ENCODE data around the gene CENPL.
"Not testable (repeated sequence)": the region's sequence is repeated elsewhere in the genome, so short reads cannot be mapped to it uniquely, and the experiment has no call there.

The CENPL gene, protein sequence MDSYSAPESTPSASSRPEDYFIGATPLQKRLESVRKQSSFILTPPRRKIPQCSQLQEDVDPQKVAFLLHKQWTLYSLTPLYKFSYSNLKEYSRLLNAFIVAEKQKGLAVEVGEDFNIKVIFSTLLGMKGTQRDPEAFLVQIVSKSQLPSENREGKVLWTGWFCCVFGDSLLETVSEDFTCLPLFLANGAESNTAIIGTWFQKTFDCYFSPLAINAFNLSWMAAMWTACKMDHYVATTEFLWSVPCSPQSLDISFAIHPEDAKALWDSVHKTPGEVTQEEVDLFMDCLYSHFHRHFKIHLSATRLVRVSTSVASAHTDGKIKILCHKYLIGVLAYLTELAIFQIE

DNA sequence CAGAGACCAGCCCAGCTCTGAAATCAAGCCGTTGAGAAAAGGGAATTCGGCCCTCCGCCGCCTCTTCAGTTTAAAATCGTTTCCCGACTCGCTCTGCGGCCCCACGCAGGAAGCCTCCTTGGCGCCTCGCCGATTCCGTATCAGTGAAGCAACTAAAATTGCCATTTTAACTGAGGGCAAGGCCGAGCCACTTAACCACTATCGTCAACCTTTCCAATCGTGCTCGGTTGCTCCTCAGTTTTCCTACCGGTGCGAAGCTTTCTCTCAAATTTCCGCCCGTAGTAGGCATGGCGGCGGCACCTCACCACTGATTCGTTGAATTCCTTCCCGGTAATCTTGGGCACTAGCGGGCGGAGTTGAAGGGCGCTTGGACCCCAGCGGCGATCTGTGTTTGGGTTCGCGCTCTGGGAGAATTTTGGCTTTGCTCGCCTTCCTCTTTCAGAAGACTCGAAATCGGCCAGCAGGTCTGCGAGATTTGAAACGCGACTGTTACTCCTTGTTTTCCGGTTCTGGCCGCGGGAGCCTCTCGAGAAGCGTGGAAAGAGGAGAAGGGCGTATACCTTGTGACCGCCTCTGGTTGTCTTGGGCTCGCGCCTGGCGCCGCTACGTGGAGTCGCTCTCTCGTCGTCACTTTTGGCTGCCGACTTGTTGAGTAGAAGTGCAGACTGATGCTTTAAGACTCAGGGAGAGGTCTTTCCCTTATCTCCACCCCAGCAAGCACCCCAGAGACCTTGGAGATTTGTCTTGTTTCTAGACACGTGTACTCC is at the start of gene CENPL, which contains the start of gene DARS2:
Gene CENPL, minus strand, starts transcription at position 569 of the 767 bp plus-strand sequence. CDS start 13,584 bp downstream, outside the sequence.
Gene DARS2, plus strand, starts transcription at position 359 of the 767 bp plus-strand sequence. CDS start 557 bp downstream, outside the sequence.
- DNase-seq (ENCODE audit: low spot score), result peak; percentile 60

DNA sequence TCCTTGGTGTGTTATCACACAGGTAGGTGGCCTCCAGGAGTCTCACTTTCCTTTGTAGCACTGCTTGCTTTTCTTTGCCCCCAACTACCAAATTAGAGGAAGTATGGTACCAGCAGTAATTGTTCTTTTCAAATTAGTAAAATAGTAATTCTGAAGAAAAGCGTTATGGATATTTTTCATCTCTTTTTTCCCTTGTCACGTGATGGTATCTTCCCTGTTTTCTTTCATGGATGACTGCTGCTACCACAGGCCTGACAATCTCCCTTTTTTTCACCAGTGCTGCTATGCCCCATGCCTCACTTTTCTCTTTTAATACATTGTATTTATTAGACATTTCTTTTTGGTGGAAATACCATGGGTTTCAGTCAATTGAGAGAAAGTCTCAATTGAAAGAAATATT is 46.8 kb upstream of the CENPL start:
- no peak for DNase-seq (ENCODE audit: low spot score)

DNA sequence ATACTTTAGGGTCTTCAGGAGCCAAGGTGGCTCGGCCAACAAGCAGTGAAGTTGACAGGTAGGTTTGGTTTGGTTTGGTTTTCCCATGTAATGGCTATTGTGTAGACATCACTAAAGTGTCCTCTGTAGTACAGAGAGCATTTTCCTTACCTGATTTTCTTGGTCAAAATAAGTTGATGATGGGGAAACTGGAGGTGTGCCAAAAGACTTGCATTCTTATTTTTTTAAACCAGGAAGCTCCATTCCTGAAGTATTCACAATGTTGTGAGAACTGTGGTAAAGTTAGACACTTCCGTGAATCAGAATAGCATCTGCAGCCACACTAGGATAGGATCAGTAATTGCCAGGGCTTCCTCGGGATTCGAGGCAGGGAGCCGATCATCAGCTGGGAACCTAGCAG is 46.4 kb upstream of the CENPL start:
- no peak for DNase-seq (ENCODE audit: low spot score)

DNA sequence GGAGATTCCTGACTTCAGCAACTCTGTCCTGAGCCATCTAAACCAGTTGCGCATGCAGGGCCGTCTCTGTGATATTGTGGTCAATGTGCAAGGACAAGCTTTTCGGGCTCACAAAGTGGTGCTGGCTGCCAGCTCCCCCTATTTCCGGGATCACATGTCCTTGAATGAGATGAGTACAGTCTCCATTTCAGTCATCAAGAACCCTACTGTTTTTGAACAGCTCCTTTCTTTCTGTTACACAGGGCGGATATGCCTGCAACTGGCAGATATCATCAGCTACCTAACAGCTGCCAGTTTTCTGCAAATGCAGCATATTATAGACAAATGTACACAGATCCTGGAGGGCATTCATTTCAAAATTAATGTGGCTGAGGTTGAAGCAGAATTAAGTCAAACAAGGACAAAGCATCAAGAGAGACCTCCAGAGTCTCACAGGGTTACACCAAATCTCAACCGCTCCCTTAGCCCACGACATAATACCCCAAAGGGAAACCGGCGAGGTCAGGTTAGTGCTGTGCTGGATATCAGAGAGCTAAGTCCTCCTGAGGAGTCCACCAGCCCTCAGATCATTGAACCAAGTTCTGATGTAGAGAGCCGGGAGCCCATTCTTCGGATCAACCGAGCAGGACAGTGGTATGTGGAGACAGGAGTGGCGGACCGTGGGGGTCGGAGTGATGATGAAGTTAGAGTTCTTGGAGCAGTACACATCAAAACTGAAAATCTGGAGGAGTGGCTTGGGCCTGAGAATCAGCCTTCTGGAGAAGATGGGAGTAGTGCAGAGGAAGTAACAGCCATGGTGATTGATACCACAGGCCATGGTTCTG is 45.8 kb upstream of the CENPL start:
- DNase-seq (ENCODE audit: low spot score), result no peak

DNA sequence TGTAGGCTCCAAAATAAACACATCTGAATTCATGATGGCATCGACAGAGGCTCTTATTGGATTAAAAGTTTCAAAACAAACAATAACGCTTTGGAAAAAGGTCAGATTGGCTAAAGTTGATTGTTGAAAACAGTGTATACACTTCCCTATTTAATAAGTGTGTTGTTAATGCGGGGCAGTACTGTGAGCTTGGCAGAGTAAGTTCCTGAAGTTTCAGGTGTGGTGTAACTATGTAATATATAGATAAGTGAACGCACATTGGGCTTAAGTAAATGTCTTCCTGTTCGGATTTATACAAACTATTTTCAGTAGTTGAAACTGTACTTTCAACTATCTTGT is 44.3 kb upstream of the CENPL start:
- DNase-seq (ENCODE audit: low spot score), result no peak

DNA sequence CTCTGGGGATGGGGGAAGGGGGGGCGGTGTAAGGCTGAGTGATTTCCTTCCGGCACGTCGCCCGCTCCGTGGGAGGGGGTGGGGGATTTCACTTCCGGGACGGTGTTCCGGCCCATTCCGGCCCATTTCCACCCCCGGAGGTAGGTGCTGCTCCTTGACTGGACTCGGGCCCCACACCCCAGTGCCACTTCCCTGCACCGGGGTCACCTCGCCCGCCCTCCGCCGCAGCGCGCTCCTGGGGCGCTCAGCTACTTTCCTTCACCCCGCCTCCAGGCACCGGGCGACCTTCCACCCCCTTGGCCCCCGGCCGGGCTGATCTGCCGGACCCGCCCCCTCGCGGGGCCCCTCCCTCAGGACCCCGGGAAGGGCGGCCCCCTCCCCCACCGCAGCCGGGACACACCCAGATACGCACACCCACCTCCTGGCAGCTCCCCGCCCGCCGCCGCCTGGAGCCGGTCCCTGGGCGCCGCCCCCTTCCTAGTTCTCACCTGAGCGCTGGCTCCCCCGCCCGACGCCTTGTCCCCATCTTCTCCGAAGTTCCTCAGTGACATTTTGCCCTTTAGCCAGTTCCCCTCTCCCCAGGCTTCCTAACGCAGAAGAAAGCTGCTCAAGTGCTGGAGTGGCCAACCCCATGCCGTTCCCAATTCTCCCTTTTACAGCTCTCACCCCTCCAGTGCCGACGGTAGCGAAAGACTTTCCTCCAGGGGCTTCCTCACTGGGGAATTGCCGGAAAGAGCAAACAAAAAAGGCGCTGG is 43.8 kb upstream of the CENPL start, which contains the start of gene ZBTB37:
Gene ZBTB37, plus strand, starts transcription at position 115 of the 755 bp plus-strand sequence. CDS start 1,846 bp downstream, outside the sequence.
- peak; percentile 61 for DNase-seq (ENCODE audit: low spot score)

DNA sequence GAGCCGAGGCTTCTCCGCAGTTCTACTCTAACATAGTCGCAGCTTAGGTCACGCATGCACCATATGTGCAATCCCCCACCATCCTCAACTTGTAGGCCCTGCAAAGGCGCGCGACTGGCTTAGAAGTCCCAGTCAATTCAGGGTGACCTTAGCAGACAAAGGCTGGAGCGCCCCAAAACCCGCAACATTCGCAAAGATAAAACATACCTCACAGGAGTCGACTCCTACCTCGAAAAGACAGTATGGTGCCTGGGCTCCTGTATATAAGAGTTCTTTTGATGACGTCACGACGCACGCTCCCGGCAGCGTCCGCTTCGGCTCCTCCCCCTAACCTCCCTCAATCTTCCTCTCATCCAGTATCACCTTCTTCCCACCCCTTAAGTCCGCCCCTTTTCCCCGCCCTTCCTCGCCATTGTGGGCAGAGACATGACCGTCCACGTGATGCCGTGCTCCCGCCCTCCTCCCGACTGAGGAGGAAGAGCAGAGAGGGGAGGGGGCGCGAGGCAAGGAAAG is 43.1 kb upstream of the CENPL start, which contains the start of gene GAS5:
Gene GAS5, minus strand, starts transcription at position 237 of the 513 bp plus-strand sequence.
- DNase-seq (ENCODE audit: low spot score), result peak; percentile 69

DNA sequence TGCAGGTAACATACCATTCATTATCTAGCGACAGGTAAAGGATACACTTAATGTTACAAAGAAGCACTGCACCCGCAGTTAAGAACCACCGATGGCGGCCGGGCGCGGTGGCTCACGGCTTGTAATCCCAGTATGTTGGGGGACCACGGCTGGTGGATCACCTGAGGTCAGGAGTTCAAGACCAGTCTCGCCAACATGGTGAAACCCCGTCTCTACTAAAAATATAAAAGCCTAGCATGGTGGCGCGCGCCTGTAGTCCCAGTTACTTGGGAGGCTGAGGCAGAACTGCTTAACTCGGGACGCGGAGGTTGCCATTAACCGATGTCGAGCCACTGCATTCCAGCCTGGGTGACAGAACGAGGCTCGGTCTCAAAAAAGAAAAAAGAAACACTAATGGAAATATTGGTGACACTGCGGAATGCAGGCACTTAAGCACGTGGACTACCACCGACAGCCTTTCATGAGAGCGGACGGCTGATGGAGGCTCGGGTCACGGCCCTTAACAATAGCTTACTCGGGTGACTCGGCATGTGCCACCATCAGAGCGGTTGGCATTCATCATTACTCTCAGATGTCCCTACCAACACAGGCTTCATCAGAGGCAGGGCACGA is 42.6 kb upstream of the CENPL start:
- no peak for DNase-seq (ENCODE audit: low spot score)

DNA sequence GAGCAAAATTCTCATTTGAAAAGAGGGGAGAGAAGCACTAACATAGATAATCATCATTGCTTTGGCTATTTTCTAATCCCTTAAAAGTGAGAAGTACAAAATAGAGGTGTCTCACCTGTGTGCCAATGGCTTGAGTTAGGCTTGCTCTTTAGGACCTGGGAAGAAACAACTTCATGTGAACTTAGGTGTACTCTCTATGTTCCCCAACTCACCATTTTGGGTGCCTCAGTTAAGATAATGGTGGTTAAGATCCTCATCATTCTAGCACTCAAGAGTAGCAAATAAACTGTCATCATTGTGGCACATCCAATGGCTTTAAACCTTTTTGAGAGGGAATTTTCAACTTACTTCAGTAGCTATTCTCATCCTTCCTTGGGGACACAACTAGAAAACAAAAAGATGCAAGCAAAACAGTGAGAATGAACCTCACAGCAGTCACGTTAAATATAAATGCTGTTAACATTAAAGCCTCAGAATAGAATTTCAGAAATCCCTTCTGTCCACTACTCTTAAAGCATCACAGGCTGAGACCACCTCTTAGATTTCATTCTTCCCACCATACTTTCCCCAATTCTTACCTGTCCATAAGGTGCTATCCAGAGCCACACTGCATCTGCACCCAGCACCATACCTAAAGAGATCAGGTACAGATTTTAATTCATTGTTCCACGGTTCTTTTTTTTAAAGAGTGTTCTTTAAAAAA is 41.9 kb upstream of the CENPL start:
- no peak for DNase-seq (ENCODE audit: low spot score)

DNA sequence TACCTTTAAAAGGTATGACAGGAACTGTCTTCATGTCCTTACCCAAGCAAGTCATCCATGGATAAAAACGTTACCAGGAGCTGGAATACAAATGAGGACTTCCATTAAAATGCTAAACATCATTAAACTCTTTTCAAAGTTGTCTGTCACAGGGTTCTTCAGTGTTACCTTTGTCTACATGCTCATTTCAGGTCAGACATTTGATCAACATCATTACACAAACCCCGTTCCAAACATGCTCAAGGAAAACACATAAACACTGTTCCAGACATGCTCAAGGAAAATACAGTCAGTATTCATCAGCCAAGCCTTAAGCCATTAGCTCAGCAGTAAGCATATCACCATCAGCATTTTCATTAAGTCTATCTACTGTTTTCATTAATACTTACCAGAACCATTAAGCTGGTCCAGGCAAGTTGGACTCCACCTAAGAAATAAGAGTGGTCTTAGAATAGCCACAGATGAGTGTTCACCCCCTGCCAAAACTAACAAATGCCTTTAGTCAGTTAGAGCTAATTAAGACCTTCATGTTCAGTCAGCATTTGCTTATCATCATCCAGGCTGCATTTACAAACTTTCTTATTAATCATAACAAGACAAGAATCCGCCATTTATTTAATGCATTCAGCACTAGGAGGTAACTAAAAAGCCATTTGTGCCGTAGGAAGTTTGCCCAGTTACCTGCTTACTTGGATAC is 40.9 kb upstream of the CENPL start:
- no peak for DNase-seq (ENCODE audit: low spot score)

DNA sequence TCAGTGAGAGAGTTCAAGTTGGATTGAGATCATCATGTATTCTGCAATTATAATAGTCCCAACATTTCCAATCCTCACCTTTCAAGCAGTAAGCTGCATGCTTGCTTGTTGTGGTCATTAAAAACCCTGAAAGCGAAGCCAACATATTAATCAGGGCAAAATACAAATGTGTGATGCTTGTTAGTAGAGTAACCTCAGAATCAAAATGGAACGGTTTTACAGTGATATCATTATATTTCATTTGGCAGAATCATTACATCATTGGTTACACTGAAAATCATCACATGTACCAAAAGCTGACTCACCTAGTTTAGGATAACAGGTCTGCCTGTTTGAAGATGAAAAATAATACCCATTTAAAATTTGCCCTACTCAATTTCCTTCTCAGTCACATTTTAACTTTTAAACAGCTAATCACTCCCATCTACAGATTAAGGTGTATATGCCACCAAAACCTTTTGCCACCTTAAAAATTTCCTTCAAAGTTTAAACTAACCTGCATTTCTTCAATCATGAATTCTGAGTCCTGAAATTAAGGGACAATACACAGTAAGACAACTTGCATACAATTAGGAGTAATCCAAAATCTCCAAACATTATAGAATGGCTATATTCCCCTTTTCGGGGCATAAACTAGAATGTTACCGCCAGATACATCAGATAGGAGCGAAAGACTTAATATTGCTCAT is 39.6 kb upstream of the CENPL start:
- no peak for DNase-seq (ENCODE audit: low spot score)

DNA sequence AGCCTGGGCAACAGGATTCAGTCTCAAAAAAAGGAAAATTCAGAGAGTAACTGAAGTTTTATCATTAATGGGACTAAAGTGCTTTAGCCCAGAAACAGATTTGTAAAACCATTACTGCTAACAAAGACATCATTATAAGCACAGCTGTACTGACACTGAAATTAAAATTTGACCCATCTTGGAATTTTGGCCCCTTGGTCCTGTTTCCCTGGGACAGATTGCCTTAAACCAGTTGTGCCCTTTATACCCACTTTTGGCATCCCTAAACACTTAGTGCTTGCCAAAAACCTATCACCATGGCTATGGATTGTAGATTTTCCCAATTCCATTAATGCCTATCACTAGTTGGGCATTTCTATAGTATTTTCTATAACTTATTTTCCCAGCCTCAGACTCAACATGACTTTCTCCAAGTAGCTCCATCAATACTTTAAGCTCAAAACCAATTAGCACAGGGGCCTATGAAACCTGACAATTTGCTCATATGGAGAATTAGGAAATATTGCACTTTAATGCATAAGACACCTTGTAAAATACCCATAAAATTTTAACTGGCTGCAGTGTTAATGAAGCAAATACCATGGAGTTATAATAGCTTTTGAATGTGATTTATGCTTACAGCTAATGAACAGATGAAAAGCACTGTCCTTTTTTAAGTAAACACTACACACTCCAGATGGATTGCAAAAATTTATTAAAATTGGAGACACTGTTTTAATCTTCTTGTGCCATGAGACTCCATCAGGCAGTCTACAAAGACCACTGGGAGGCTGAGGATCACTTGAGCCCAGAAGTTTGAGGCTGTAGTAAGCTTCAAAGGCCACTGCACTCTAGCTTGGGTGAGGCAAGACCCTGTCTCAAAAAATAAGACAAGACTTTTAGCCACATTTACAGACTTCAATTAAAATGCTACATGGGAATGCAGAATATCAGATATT is 38.8 kb upstream of the CENPL start:
- no peak for DNase-seq (ENCODE audit: low spot score)

DNA sequence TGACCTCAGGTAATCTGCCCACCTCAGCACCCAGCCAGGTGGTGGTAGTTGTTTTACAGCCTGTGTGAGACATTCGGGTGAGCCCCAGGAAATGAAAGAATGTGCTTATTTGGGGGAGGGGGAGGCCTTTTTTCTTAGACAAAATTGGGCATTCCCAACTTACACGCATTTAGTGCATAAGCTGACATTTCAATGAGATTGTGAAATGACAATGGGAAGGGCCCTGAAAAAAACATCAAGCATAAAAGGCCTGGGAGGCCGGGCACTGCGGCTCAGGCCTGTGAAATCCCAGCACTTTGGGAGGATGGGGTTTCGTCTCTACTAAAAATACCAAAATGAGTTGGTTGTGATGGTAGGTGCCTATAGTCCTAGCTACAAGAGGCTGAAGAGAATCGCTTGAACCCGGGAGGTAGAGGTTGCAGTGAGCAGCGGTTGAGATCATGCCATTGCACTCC is 38.1 kb upstream of the CENPL start:
- DNase-seq (ENCODE audit: low spot score), result no peak

DNA sequence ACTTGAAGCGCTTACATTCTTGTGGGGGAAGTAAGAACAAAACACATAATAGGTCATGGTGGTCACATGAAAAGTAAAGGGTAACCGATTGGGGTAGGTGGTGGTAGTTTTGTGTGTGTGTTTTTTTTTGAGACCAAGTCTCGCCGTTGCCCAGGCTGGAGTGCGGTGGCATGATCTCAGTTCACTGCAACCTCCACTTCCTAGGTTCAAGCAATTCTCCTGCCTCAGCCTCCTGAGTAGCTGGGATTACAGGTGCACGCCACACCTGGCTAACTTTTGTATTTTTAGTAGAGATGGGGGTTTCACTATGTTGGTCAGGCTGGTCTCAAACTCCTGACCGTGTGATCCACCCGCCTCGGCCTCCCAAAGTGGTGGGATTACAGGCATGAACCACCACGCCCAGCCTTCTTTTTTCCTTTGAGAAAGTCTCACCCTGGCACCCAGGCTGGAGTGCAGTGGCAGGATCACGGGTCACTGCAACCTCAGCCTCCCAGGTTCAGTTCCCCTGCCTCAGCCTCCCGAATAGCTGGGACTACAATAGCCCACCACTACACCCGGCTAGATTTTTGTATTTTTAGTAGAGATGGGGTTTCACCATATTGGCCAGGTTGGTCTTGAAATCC is 37.6 kb upstream of the CENPL start:
- DNase-seq (ENCODE audit: low spot score), result not testable (repeated sequence)

DNA sequence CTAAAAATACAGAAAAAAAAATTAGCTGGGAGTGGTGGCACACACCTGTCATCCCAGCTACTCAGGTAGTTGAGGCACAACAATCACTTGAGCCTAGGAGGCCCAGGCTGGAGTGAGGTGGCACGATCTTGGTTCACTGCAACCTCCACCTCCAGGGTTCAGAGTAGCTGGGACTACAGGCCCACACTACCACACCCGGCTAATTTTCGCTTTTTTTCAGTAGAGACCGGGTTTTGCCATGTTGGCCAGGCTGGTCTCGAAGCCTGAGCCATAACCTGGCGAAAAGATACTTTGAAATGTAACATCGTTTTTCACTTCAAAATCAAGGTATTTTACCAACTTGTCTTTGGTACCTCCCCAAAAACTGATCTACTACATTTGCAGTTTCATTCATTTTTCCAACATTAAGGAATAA is 37.1 kb upstream of the CENPL start:
- no peak for DNase-seq (ENCODE audit: low spot score)

DNA sequence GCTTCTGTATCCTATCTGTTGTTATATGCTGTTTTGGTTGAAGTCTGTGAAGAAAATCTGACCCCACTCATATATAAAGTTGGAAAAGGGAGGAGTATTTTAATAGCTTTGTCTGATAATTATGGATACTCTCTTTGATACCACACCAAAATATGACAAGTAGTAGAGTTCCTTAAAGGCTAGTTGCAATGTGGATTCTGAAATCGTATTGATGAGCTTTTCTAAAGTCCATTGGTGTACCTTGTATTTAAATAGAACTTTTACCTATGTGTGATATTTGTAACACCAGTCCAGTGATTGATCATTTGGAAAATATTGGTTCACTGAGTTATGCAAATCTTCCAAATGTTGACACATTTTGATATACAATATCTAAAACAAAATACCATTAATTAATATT is 35.4 kb upstream of the CENPL start:
- DNase-seq (ENCODE audit: low spot score), result no peak

DNA sequence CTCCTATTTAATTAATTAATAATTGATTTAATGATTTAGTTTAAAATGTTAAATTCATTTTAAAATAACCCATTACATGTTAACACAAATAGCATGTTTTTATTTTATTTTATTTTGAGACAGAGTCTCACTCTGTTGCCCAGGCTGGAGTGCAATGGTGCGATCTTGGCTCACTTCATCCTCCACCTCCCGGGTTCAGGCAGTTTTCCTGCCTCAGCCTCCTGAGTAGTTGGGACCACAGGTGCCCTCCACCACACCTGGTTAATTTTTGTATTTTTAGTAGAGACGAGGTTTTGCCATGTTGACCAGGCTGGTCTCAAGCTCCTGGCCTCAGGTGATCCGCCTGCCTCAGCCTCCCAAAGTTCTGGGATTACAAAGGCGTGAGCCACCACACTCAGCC is 34.9 kb upstream of the CENPL start:
- DNase-seq (ENCODE audit: low spot score), result not testable (repeated sequence)

Data from HuH-7.5 (cell line).